ENCODE results near the gene ANAPC15. TPM values are rescaled to one million over a fixed set of nuclear protein-coding genes. Genes with fewer than 3 reads are reported as not detected.

ANAPC15 gene
- total RNA-seq, 1 experiment from 2014 or later, result 37.4 TPM

- Histone ChIP-seq H3K4me3 (ENCODE audit: low read length) (no peak overlapping the region), H2AFZ (ENCODE audit: low read length) (no peak overlapping the region), H3K27ac (ENCODE audit: low read length) (no peak overlapping the region)
Observed at GRCh38 chr11:72122607-72123006, 10.1 kb upstream of the ANAPC15 start.

GRCh38 chr11:72120930-72121329 is 8.4 kb upstream of the ANAPC15 start:
- Histone ChIP-seq H3K4me1 (ENCODE audit: low read length) (no peaks in the 10 kb centered on the region), H3K27ac (ENCODE audit: low read length) (no peak overlapping the region), H3K79me2 (ENCODE audit: low read length) (no peaks in the 10 kb centered on the region), H3K9ac (ENCODE audit: low read length) (no peak overlapping the region), H3K9me2 (replicated peaks; ENCODE audit: insufficient read depth, low read length) (no peaks in the 10 kb centered on the region), H3K4me2 (ENCODE audit: low read depth, low read length, poor library complexity, severe bottlenecking) (no peak overlapping the region), H3K27me3 (ENCODE audit: low read length) (no peaks in the 10 kb centered on the region), H3K9me3 (ENCODE audit: low read length) (no peaks in the 10 kb centered on the region), H2AFZ (ENCODE audit: low read length) (no peak overlapping the region), H4K20me1 (ENCODE audit: insufficient read depth, low read depth, low read length) (no peaks in the 10 kb centered on the region), H3K36me3 (ENCODE audit: insufficient read depth, low read length) (no peaks in the 10 kb centered on the region), H3K4me3 (ENCODE audit: low read length) (no peak overlapping the region)
- DNase-seq, result no peak

More at GRCh38 chr11:72122607-72123006, 10.1 kb upstream of the ANAPC15 start:
- no peak overlapping the region for H3K9ac ChIP-seq (ENCODE audit: low read length)
- no peaks in the 10 kb centered on the region for H3K36me3 ChIP-seq (ENCODE audit: insufficient read depth, low read length)
- H3K4me1 ChIP-seq (ENCODE audit: low read length), result no peaks in the 10 kb centered on the region
- H3K4me2 ChIP-seq (ENCODE audit: low read depth, low read length, poor library complexity, severe bottlenecking), result no peak overlapping the region
- no peaks in the 10 kb centered on the region for H3K27me3 ChIP-seq (ENCODE audit: low read length)
- H4K20me1 ChIP-seq (ENCODE audit: insufficient read depth, low read depth, low read length), result no peaks in the 10 kb centered on the region
- DNase-seq, result no peak
- no peaks in the 10 kb centered on the region for H3K79me2 ChIP-seq (ENCODE audit: low read length)
- H3K9me2 ChIP-seq (replicated peaks; ENCODE audit: insufficient read depth, low read length), result no peaks in the 10 kb centered on the region
- H3K9me3 ChIP-seq (ENCODE audit: low read length), result no peaks in the 10 kb centered on the region

- no peak overlapping the region for H2AFZ ChIP-seq (ENCODE audit: low read length)
Observed at GRCh38 chr11:72119198-72119597, 6.7 kb upstream of the ANAPC15 start.

GRCh38 chr11:72116019-72116755 is 3.7 kb upstream of the ANAPC15 start:
- Histone ChIP-seq H3K9me3 (ENCODE audit: low read length) (no peaks in the 10 kb centered on the region), H3K79me2 (ENCODE audit: low read length) (peaks cover 3% of the 10 kb centered on the region; the same call in 1 of the 2 replicates), H3K4me3 (ENCODE audit: low read length) (no peak overlapping the region), H2AFZ (ENCODE audit: low read length) (no peak overlapping the region), H3K4me1 (ENCODE audit: low read length) (peaks cover 15% of the 10 kb centered on the region), H3K27ac (ENCODE audit: low read length) (no peak overlapping the region), H3K9ac (ENCODE audit: low read length) (no peak overlapping the region), H4K20me1 (ENCODE audit: insufficient read depth, low read depth, low read length) (no peaks in the 10 kb centered on the region), H3K9me2 (replicated peaks; ENCODE audit: insufficient read depth, low read length) (no peaks in the 10 kb centered on the region; the same call in 1 of the 2 replicates), H3K36me3 (ENCODE audit: insufficient read depth, low read length) (no peaks in the 10 kb centered on the region), H3K27me3 (ENCODE audit: low read length) (no peaks in the 10 kb centered on the region), H3K4me2 (ENCODE audit: low read depth, low read length, poor library complexity, severe bottlenecking) (no peak overlapping the region)
- DNase-seq, result no peak

More at GRCh38 chr11:72119198-72119597, 6.7 kb upstream of the ANAPC15 start:
- Histone ChIP-seq H3K27me3 (ENCODE audit: low read length) (no peaks in the 10 kb centered on the region), H3K4me3 (ENCODE audit: low read length) (no peak overlapping the region), H3K9me2 (replicated peaks; ENCODE audit: insufficient read depth, low read length) (no peaks in the 10 kb centered on the region), H4K20me1 (ENCODE audit: insufficient read depth, low read depth, low read length) (no peaks in the 10 kb centered on the region), H3K27ac (ENCODE audit: low read length) (no peak overlapping the region), H3K9ac (ENCODE audit: low read length) (no peak overlapping the region), H3K79me2 (ENCODE audit: low read length) (no peaks in the 10 kb centered on the region), H3K9me3 (ENCODE audit: low read length) (no peaks in the 10 kb centered on the region), H3K36me3 (ENCODE audit: insufficient read depth, low read length) (no peaks in the 10 kb centered on the region), H3K4me1 (ENCODE audit: low read length) (no peaks in the 10 kb centered on the region), H3K4me2 (ENCODE audit: low read depth, low read length, poor library complexity, severe bottlenecking) (no peak overlapping the region)
- DNase-seq, result no peak

GRCh38 chr11:72114570-72114969 is 2.1 kb upstream of the ANAPC15 start:
- no peak overlapping the region for H3K27ac ChIP-seq (ENCODE audit: low read length)
- H3K27me3 ChIP-seq (ENCODE audit: low read length), result no peaks in the 10 kb centered on the region
- no peaks in the 10 kb centered on the region for H3K9me3 ChIP-seq (ENCODE audit: low read length)
- peaks cover 5% of the 10 kb centered on the region; the same call in 1 of the 2 replicates for H3K79me2 ChIP-seq (ENCODE audit: low read length)
- no peak overlapping the region for H3K9ac ChIP-seq (ENCODE audit: low read length)
- 0 out of 2 replicates have a peak overlapping the region, but pooled peaks have one; percentile 27 for H2AFZ ChIP-seq (ENCODE audit: low read length)
- H3K4me2 ChIP-seq (ENCODE audit: low read depth, low read length, poor library complexity, severe bottlenecking), result no peak overlapping the region
- DNase-seq, result no peak
- H3K9me2 ChIP-seq (replicated peaks; ENCODE audit: insufficient read depth, low read length), result no peaks in the 10 kb centered on the region; the same call in 1 of the 2 replicates
- H3K36me3 ChIP-seq (ENCODE audit: insufficient read depth, low read length), result no peaks in the 10 kb centered on the region
- no peak overlapping the region for H3K4me3 ChIP-seq (ENCODE audit: low read length)
- no peaks in the 10 kb centered on the region for H4K20me1 ChIP-seq (ENCODE audit: insufficient read depth, low read depth, low read length)
- H3K4me1 ChIP-seq (ENCODE audit: low read length), result peaks cover 20% of the 10 kb centered on the region

GRCh38 chr11:72112978-72113808 is 698 bp upstream of the ANAPC15 start:
- H3K4me3 ChIP-seq (ENCODE audit: low read length), result peak overlapping the region; percentile 73
- H3K9me2 ChIP-seq (replicated peaks; ENCODE audit: insufficient read depth, low read length), result no peaks in the 10 kb centered on the region; the same call in 1 of the 2 replicates
- H3K27ac ChIP-seq (ENCODE audit: low read length), result peak overlapping the region; percentile 81
- H3K79me2 ChIP-seq (ENCODE audit: low read length), result peaks cover 5% of the 10 kb centered on the region; the same call in 1 of the 2 replicates
- H3K9me3 ChIP-seq (ENCODE audit: low read length), result no peaks in the 10 kb centered on the region
- peaks cover 20% of the 10 kb centered on the region for H3K4me1 ChIP-seq (ENCODE audit: low read length)
- no peak for DNase-seq
- H3K9ac ChIP-seq (ENCODE audit: low read length), result peak overlapping the region; percentile 79
- peak overlapping the region; percentile 94 for H3K4me2 ChIP-seq (ENCODE audit: low read depth, low read length, poor library complexity, severe bottlenecking)
- no peaks in the 10 kb centered on the region for H4K20me1 ChIP-seq (ENCODE audit: insufficient read depth, low read depth, low read length)
- H3K27me3 ChIP-seq (ENCODE audit: low read length), result no peaks in the 10 kb centered on the region
- H2AFZ ChIP-seq (ENCODE audit: low read length), result peak overlapping the region; percentile 35; the same call in 1 of the 2 replicates
- no peaks in the 10 kb centered on the region for H3K36me3 ChIP-seq (ENCODE audit: insufficient read depth, low read length)

GRCh38 chr11:72111300-72112142 is 974 bp downstream of the ANAPC15 start:
- DNase-seq, result no peak
- H3K4me3 ChIP-seq (ENCODE audit: low read length), result peak overlapping the region; percentile 73
- H3K4me1 ChIP-seq (ENCODE audit: low read length), result peaks cover 20% of the 10 kb centered on the region
- no peaks in the 10 kb centered on the region for H4K20me1 ChIP-seq (ENCODE audit: insufficient read depth, low read depth, low read length)
- peak overlapping the region; percentile 52; the same call in 1 of the 2 replicates for H3K27ac ChIP-seq (ENCODE audit: low read length)
- H3K79me2 ChIP-seq (ENCODE audit: low read length), result peaks cover 5% of the 10 kb centered on the region; the same call in 1 of the 2 replicates
- no peaks in the 10 kb centered on the region; the same call in 1 of the 2 replicates for H3K9me2 ChIP-seq (replicated peaks; ENCODE audit: insufficient read depth, low read length)
- H3K36me3 ChIP-seq (ENCODE audit: insufficient read depth, low read length), result no peaks in the 10 kb centered on the region
- peak overlapping the region; percentile 77 for H3K9ac ChIP-seq (ENCODE audit: low read length)
- no peak overlapping the region for H2AFZ ChIP-seq (ENCODE audit: low read length)
- no peaks in the 10 kb centered on the region for H3K27me3 ChIP-seq (ENCODE audit: low read length)
- H3K9me3 ChIP-seq (ENCODE audit: low read length), result no peaks in the 10 kb centered on the region
- peak overlapping the region; percentile 94 for H3K4me2 ChIP-seq (ENCODE audit: low read depth, low read length, poor library complexity, severe bottlenecking)

Data from Karpas-422 (cell line).